CD4-positive, alpha-beta T cell (primary cell): ENCODE results near the gene SLCO2A1. TPM values are rescaled to one million over a fixed set of nuclear protein-coding genes. Genes with fewer than 3 reads are reported as not detected.

Source experiments
- ATAC-seq: fragments of 200-7000 bp; cut with Tn5 transposase; one replicate; pipeline ENCODE4 v1.10.0; 2022; ENCODE audit warnings: mild to moderate bottlenecking; ENCODE audit not compliant: poor library complexity
- CTCF ChIA-PET: fragments of 350-600 bp; sonication (Branson Sonifier 250); formaldehyde crosslinking; loops from one replicate; lab custom pipeline; 2021; ENCODE audit warnings: antibody characterized with exemption, inconsistent platforms; lab: Charles Lee
- POLR2A ChIA-PET: fragments of 350-600 bp; sonication (Branson Sonifier 250); formaldehyde crosslinking; loops from one replicate; lab custom pipeline; 2021; ENCODE audit warnings: antibody characterized with exemption, inconsistent platforms; lab: Charles Lee
- DNase-seq, 14 experiments: peaks; one replicate each; pipeline ENCODE4 v3.0.0-alpha.2; 2013 to 2020; ENCODE audit warnings: mixed read lengths in 2 of 14
- H3K27ac ChIP-seq, 2 donors: one replicate each; pipeline versions ENCODE4 v1.5.1 to v1.7.0; 2013; ENCODE audit warnings: low read length in 2 of 2, low read depth in 1 of 2, mild to moderate bottlenecking in 1 of 2
- H3K27me3 ChIP-seq, 2 experiments: 1 replicate in 1 of 2; 2 replicates in 1 of 2; pipeline versions ENCODE4 v1.6.1 to v1.7.0; 2013; ENCODE audit warnings: low read length in 2 of 2, control low read depth in 1 of 2, mild to moderate bottlenecking in 1 of 2, moderate library complexity in 1 of 2; ENCODE audit not compliant: insufficient read depth in 2 of 2, control insufficient read depth in 1 of 2
- H3K36me3 ChIP-seq: one replicate; pipeline ENCODE4 v1.6.1; 2013; ENCODE audit warnings: low read length, control low read depth; ENCODE audit not compliant: insufficient read depth
- H3K4me1 ChIP-seq: one replicate; pipeline ENCODE4 v1.6.1; 2013; ENCODE audit warnings: low read length, control low read depth; ENCODE audit not compliant: insufficient read depth
- H3K4me3 ChIP-seq: one replicate; pipeline ENCODE4 v1.5.1; 2013; ENCODE audit warnings: mild to moderate bottlenecking, low read length, moderate library complexity
- H3K9me3 ChIP-seq, 2 experiments: 1 replicate in 1 of 2; 2 replicates in 1 of 2; pipeline versions ENCODE4 v1.6.1 to v1.7.0; 2013; ENCODE audit warnings: low read length in 2 of 2, mild to moderate bottlenecking in 2 of 2, control low read depth in 1 of 2, moderate library complexity in 1 of 2; ENCODE audit not compliant: control insufficient read depth in 1 of 2, insufficient read depth in 1 of 2
- H3K27ac Mint-ChIP-seq: one replicate; pipeline ENCODE4 v1.8.0; 2020; ENCODE audit warnings: mixed read lengths
- H3K27me3 Mint-ChIP-seq: one replicate; pipeline ENCODE4 v1.8.0; 2021; ENCODE audit warnings: mixed read lengths
- H3K36me3 Mint-ChIP-seq: one replicate; pipeline ENCODE4 v1.8.0; 2021; ENCODE audit warnings: low read depth, mixed read lengths
- H3K4me1 Mint-ChIP-seq: one replicate; pipeline ENCODE4 v1.8.0; 2021; ENCODE audit warnings: low read depth, mixed read lengths
- H3K4me3 Mint-ChIP-seq: one replicate; pipeline ENCODE4 v1.8.0; 2020; ENCODE audit warnings: mild to moderate bottlenecking, mixed read lengths
- H3K9me3 Mint-ChIP-seq: one replicate; pipeline ENCODE4 v1.8.0; 2020; ENCODE audit warnings: mixed read lengths
- intact Hi-C, 2 experiments: fragments of 100-400 bp; cut with DNase I in 1 of 2; cut with micrococcal nuclease in 1 of 2; formaldehyde crosslinking; loops; one replicate each; pipeline versions ENCODE4 v1.15.1 to v1.9.0; 2023 to 2025; cut with DNase I, micrococcal nuclease
- total RNA-seq, 174 experiments: library from RNA in 2 of 174; stranded (reverse) in 2 of 174; gene quantifications; one replicate each; pipeline ENCODE4 v1.2.3 and lab custom pipeline; 2021 to 2026
- TF ChIP-seq, protein P1 (sequence below): fragments of 200-600 bp; IDR thresholded peaks from one replicate; pipeline ENCODE4 v1.8.0; 2022; ENCODE audit warnings: antibody characterized with exemption, mild to moderate bottlenecking

The SLCO2A1 gene
- total RNA-seq, 2 experiments from 2014 or later = not detected

DNA sequence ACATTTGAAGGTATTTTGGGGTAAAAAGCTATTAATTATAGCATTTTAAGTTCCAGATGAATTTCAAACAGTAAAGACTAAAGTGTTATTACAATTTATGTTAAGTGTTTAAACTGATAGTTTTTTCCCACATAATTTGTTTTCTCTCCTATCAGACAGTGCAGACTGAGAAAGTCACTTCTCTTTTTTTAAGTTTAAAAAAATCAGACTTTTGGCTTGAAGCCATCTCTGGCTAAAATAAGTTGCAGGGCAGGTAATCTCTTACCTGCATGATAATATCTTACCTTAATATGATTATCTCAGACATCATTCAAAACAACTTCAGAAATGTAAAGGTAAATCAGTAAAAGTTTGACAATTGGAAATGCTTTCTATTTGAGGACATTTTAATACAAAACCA, 112.6 kb downstream of the SLCO2A1 start:
- Mint-ChIP-seq H3K36me3 (no peaks in the 10 kb centered on the region), H3K4me1 (no peaks in the 10 kb centered on the region), H3K4me3 (no peak overlapping the region), H3K27ac (no peak overlapping the region), H3K9me3 (peaks cover 3% of the 10 kb centered on the region), H3K27me3 (peaks cover 33% of the 10 kb centered on the region)
- CTCF ChIA-PET = no interaction called here
- Histone ChIP-seq H3K4me1 (no peaks in the 10 kb centered on the region), H3K9me3 (no peaks in the 10 kb centered on the region), H3K27ac (no peak overlapping the region), H3K4me3 (no peak overlapping the region), H3K36me3 (no peaks in the 10 kb centered on the region), H3K27me3 (peaks cover 13 to 21% of the 10 kb centered on the region in 2 experiments)
- ATAC-seq = no peak
- POLR2A ChIA-PET = no interaction called here
- DNase-seq = no peak
- intact Hi-C loops = loop anchor here in 1 of 2 experiments (5.0 kb wide), 1 partner anchor 95 kb away; no protein-coding TSS in a partner anchor
- TF ChIP-seq, protein P1, sequence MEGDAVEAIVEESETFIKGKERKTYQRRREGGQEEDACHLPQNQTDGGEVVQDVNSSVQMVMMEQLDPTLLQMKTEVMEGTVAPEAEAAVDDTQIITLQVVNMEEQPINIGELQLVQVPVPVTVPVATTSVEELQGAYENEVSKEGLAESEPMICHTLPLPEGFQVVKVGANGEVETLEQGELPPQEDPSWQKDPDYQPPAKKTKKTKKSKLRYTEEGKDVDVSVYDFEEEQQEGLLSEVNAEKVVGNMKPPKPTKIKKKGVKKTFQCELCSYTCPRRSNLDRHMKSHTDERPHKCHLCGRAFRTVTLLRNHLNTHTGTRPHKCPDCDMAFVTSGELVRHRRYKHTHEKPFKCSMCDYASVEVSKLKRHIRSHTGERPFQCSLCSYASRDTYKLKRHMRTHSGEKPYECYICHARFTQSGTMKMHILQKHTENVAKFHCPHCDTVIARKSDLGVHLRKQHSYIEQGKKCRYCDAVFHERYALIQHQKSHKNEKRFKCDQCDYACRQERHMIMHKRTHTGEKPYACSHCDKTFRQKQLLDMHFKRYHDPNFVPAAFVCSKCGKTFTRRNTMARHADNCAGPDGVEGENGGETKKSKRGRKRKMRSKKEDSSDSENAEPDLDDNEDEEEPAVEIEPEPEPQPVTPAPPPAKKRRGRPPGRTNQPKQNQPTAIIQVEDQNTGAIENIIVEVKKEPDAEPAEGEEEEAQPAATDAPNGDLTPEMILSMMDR = no peak

DNA sequence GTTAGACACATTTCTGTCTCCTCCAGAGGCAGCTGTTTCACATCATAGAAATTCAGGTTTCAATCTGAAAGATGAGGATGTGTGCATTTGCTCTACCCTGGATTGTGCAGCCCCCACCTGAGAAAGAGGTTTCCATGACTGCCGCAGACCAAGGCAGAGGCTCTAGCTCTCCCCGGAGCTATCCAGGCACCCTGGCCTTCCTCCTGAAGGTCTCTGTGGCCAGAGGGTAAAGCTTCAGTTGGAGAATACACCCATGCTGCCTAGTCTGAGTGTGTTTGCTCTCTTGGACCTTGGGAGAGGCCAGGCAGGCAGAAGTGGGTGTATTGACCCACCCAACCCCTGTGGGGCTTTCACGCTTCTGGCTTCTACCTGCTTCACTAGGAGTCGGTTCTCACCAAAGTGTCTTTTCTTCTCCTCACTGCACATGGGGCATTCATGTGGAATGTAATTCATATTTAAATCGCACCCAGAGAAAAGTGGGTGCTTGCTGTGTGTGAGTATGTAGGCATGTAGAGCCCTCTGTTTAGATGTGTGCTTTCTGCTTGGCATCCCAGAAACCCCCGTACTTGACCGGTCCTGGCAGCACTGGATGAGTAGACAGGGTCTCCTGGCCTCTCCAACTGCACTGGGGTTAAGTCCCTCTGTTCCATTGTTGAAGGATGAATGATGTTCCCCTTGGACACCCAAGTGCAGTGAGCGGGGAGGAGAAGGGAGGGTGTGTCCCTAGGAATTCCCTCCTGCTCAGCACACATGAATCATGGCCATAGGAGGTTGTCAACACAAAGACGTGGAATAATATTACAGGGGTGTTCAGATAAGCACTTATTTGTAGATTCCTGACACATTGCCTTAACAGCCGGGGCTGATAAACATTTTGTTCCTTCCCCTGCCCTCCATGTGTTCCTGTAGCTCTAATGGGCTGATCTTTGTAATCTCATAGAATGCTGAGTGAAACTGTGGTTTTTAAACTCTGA, 113.8 kb downstream of the SLCO2A1 start:
- DNase-seq (no peak), ATAC-seq (no peak)
- Histone ChIP-seq H3K27ac (no peak overlapping the region), H3K27me3 (peaks cover 17 to 22% of the 10 kb centered on the region in 2 experiments), H3K9me3 (no peaks in the 10 kb centered on the region), H3K4me1 (no peaks in the 10 kb centered on the region), H3K36me3 (no peaks in the 10 kb centered on the region), H3K4me3 (no peak overlapping the region)
- ChIA-PET POLR2A (no interaction called here), CTCF (no interaction called here)
- H3K27me3 Mint-ChIP-seq = peaks cover 33% of the 10 kb centered on the region
- no peaks in the 10 kb centered on the region for H3K36me3 Mint-ChIP-seq
- no peak overlapping the region for H3K27ac Mint-ChIP-seq
- peaks cover 3% of the 10 kb centered on the region for H3K9me3 Mint-ChIP-seq
- no peak overlapping the region for H3K4me3 Mint-ChIP-seq
- intact Hi-C loops = loop anchor here in 1 of 2 experiments (5.0 kb wide), 1 partner anchor 94 kb away; no protein-coding TSS in a partner anchor
- TF ChIP-seq, protein P1 = no peak
- H3K4me1 Mint-ChIP-seq = no peaks in the 10 kb centered on the region

DNA sequence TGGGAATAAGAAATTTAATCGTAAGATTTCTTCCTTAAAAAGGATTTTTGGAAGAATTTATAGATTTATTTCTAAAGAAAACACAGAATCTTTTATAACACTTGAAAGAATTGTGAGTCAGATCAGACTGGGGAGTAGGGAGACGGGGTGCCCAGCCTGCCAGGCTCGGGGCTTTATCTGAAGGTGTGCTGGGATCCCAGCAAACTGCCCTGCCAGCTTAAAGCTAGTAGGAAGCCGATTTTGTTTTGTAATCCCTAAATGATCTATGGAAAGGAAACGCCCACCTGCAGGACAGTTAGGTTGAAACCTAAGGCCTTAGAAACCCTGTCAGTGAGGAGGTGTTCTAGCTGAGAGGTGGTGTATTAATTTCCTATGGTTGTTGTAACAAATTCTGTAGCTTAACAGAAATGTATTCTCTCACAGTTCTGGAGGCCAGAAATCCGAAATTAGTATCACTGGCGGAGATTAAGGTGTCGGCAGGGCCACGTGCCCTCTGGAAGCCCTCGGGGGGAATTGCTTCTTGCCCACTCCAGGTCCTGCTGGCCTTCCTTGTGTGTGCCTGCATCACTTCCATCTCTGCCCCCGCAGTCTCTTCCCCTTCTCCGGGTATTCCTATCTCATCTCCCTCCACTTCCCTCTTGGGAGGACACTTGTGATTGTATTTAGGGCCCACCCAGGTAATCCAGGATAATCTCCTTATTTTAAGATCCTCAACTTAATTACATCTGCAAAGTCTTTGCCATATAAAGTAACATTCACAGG, 114.7 kb downstream of the SLCO2A1 start:
- DNase-seq (no peak), ATAC-seq (no peak)
- Histone ChIP-seq H3K4me3 (no peak overlapping the region), H3K36me3 (no peaks in the 10 kb centered on the region), H3K27me3 (peaks cover 17 to 30% of the 10 kb centered on the region in 2 experiments), H3K9me3 (no peaks in the 10 kb centered on the region), H3K4me1 (no peaks in the 10 kb centered on the region), H3K27ac (no peak overlapping the region)
- intact Hi-C loops = loop anchor here in 1 of 2 experiments (5.0 kb wide), 1 partner anchor 93 kb away; no protein-coding TSS in a partner anchor
- H3K9me3 Mint-ChIP-seq = peaks cover 3% of the 10 kb centered on the region
- no peak overlapping the region for H3K4me3 Mint-ChIP-seq
- H3K27me3 Mint-ChIP-seq = peaks cover 31% of the 10 kb centered on the region
- TF ChIP-seq, protein P1 = no peak
- no peak overlapping the region for H3K27ac Mint-ChIP-seq
- H3K36me3 Mint-ChIP-seq = no peaks in the 10 kb centered on the region
- H3K4me1 Mint-ChIP-seq = no peaks in the 10 kb centered on the region
- POLR2A ChIA-PET = no interaction called here
- CTCF ChIA-PET = no interaction called here
